K562 (cell line): ENCODE results near the gene STOX1. TPM values are rescaled to one million over a fixed set of nuclear protein-coding genes. Genes with fewer than 3 reads are reported as not detected.

Source experiments
- ARID3A ChIP-seq: IDR thresholded peaks from 2 replicates; pipeline ENCODE4 v1.6.1; 2012; ENCODE audit warnings: low read depth, low read length, improper control_type of control experiment, borderline replicate concordance
- CHAMP1 ChIP-seq: fragments of 450-650 bp; IDR thresholded peaks from 2 replicates; pipeline ENCODE4 v1.6.1; 2016; ENCODE audit warnings: mild to moderate bottlenecking
- COPS2 ChIP-seq: fragments of 450-650 bp; conservative IDR thresholded peaks from 2 replicates; pipeline ENCODE4 v1.6.1; 2016; ENCODE audit warnings: mild to moderate bottlenecking, moderate library complexity
- ESRRA ChIP-seq: fragments of 450-650 bp; IDR thresholded peaks from 2 replicates; pipeline ENCODE4 v1.6.1; 2014; ENCODE audit warnings: low read depth, mild to moderate bottlenecking, moderate library complexity, borderline replicate concordance
- FOXP1 ChIP-seq: sonication (generic); formaldehyde crosslinking; IDR thresholded peaks from 2 replicates; pipeline ENCODE4 v1.8.0; 2022; ENCODE audit warnings: mild to moderate bottlenecking, missing genetic modification reagents
- HOXB6 ChIP-seq: fragments of 250-450 bp; sonication (Bioruptor Pico); IDR thresholded peaks from 2 replicates; pipeline ENCODE4 v1.5.1; 2022; ENCODE audit warnings: mild to moderate bottlenecking, borderline replicate concordance
- PHB2 ChIP-seq: fragments of 450-650 bp; IDR thresholded peaks from 2 replicates; pipeline ENCODE4 v1.6.1; 2017; ENCODE audit warnings: low read depth
- POLR2A ChIP-seq: fragments of 450-650 bp; conservative IDR thresholded peaks from 2 replicates; pipeline ENCODE4 v1.6.1; 2016
- RBM15 ChIP-seq: fragments of 200-400 bp; formaldehyde crosslinking; IDR thresholded peaks from 2 replicates; pipeline ENCODE4 v1.6.1; 2018; ENCODE audit warnings: mild to moderate bottlenecking, low read length, moderate library complexity; ENCODE audit not compliant: insufficient read depth
- STAT5A ChIP-seq: IDR thresholded peaks from 2 replicates; pipeline ENCODE4 v1.6.1; 2012; ENCODE audit warnings: low read length, inconsistent platforms, borderline replicate concordance
- TRIM24 ChIP-seq, 2 experiments: fragments of 450-650 bp; IDR thresholded peaks; 2 replicates each; pipeline ENCODE4 v1.6.1; 2016
- ZNF707 ChIP-seq: fragments of 250-450 bp; sonication (Bioruptor Pico); conservative IDR thresholded peaks from 2 replicates; pipeline ENCODE4 v1.8.0; 2022; ENCODE audit warnings: inconsistent platforms, mild to moderate bottlenecking, moderate library complexity
- polyA plus RNA-seq, 8 experiments: library from polyadenylated mRNA; depleted of rRNA in 4 of 8; stranded (reverse) in 5 of 8; unstranded in 3 of 8; fragments of >200 nt; fragmentation: Nextera tagmentation in 2 of 8; fragmentation: Illumina TruSeq in 1 of 8; extraction: Ambion mirVana in 2 of 8; extraction: Trizol in 1 of 8; gene quantifications; 2 replicates each; pipeline versions ENCODE4 v1.2.1 to v1.2.3, GENCODE V29; 2011 to 2014; ENCODE audit warnings: inconsistent platforms in 1 of 8, missing spikeins in 1 of 8
- total RNA-seq, 7 experiments: library from RNA; depleted of rRNA in 6 of 7; stranded (reverse); fragments of >200 nt in 6 of 7; fragmentation: Illumina TruSeq in 2 of 7; extraction: Trizol in 2 of 7; gene quantifications; 2 replicates each; pipeline versions ENCODE4 v1.2.1 to v1.2.3, GENCODE V29; 2011 to 2021; ENCODE audit warnings: low replicate concordance in 1 of 7
- TF ChIP-seq, protein P1 (sequence below): IDR thresholded peaks from 3 replicates; pipeline ENCODE4 v1.6.1; 2011; ENCODE audit warnings: borderline replicate concordance, mild to moderate bottlenecking, moderate library complexity; ENCODE audit not compliant: insufficient read length; ENCODE audit errors: extremely low read depth
- TF ChIP-seq, protein P2 (sequence below): fragments of 450-650 bp; IDR thresholded peaks from 2 replicates; pipeline ENCODE4 v1.6.1; 2016; ENCODE audit warnings: antibody characterized with exemption

The STOX1 gene
- total and polyA plus RNA-seq, 9 of the 15 experiments (the other 6 are each of a cell fraction or from before 2014, with no cell fraction given): 0.09 to 0.87 (median 0.29) TPM

GRCh38 chr10:68901105-68901927 lies 74.0 kb downstream of the STOX1 start, which contains the start of gene DDX50 (continued):
- TF ChIP-seq, protein P1, sequence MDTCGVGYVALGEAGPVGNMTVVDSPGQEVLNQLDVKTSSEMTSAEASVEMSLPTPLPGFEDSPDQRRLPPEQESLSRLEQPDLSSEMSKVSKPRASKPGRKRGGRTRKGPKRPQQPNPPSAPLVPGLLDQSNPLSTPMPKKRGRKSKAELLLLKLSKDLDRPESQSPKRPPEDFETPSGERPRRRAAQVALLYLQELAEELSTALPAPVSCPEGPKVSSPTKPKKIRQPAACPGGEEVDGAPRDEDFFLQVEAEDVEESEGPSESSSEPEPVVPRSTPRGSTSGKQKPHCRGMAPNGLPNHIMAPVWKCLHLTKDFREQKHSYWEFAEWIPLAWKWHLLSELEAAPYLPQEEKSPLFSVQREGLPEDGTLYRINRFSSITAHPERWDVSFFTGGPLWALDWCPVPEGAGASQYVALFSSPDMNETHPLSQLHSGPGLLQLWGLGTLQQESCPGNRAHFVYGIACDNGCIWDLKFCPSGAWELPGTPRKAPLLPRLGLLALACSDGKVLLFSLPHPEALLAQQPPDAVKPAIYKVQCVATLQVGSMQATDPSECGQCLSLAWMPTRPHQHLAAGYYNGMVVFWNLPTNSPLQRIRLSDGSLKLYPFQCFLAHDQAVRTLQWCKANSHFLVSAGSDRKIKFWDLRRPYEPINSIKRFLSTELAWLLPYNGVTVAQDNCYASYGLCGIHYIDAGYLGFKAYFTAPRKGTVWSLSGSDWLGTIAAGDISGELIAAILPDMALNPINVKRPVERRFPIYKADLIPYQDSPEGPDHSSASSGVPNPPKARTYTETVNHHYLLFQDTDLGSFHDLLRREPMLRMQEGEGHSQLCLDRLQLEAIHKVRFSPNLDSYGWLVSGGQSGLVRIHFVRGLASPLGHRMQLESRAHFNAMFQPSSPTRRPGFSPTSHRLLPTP: no peak
- TF ChIP-seq TRIM24 (IDR thresholded peaks at IDR 0.05) (no peak), ESRRA (no peak; the same call in 1 of the 2 replicates), STAT5A (no peak), PHB2 (no peak), FOXP1 (CRISPR knock-in tag) (peak; percentile 17; the same call in 1 of the 2 replicates), CHAMP1 (0 out of 2 replicates have a peak, but pooled peaks have one; percentile 6), COPS2 (no peak), RBM15 (no peak), HOXB6 (CRISPR knock-in tag) (peak; percentile 29; the same call in 1 of the 2 replicates), ZNF707 (CRISPR knock-in tag) (no peak), POLR2A (peak; percentile 96), ARID3A (no peak)
- TF ChIP-seq, protein P2, sequence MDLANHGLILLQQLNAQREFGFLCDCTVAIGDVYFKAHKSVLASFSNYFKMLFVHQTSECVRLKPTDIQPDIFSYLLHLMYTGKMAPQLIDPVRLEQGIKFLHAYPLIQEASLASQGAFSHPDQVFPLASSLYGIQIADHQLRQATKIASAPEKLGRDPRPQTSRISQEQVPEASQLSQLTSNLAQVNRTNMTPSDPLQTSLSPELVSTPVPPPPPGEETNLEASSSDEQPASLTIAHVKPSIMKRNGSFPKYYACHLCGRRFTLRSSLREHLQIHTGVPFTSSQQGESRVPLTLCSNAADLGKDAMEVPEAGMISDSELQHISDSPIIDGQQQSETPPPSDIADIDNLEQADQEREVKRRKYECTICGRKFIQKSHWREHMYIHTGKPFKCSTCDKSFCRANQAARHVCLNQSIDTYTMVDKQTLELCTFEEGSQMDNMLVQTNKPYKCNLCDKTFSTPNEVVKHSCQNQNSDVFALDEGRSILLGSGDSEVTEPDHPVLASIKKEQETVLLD: 0 out of 2 replicates have a peak, but pooled peaks have one; percentile 37
